Osteoblast (primary cell): ENCODE measurements around the gene FALEC. TPM values are rescaled to one million over a fixed set of nuclear protein-coding genes. Genes with fewer than 3 reads are reported as not detected.

Experiments
- DNase-seq: peaks from one replicate; pipeline ENCODE4 v3.0.0; 2011; ENCODE audit warnings: low spot score, mixed read lengths; ENCODE audit not compliant: insufficient read length; ENCODE audit errors: missing footprints
- H2AFZ ChIP-seq: 2 replicates; pipeline ENCODE4 v1.6.0; 2011; ENCODE audit warnings: mild to moderate bottlenecking, low read length
- H3K27ac ChIP-seq: 2 replicates; pipeline ENCODE4 v1.5.1; 2011; ENCODE audit warnings: mild to moderate bottlenecking, low read depth, low read length, moderate library complexity
- H3K27me3 ChIP-seq: 2 replicates; pipeline ENCODE4 v1.6.0; 2012; ENCODE audit warnings: mild to moderate bottlenecking, control low read depth, inconsistent platforms, low read length, moderate library complexity; ENCODE audit not compliant: insufficient read depth
- H3K36me3 ChIP-seq: 2 replicates; pipeline ENCODE4 v1.5.1; 2011; ENCODE audit warnings: mild to moderate bottlenecking, low read length, control low read depth, moderate library complexity; ENCODE audit not compliant: insufficient read depth
- H3K4me1 ChIP-seq: 2 replicates; pipeline ENCODE4 v1.5.1; 2011; ENCODE audit warnings: mild to moderate bottlenecking, low read length, control low read depth, moderate library complexity; ENCODE audit not compliant: insufficient read depth
- H3K4me2 ChIP-seq: 2 replicates; pipeline ENCODE4 v1.6.0; 2011; ENCODE audit warnings: mild to moderate bottlenecking, low read length; ENCODE audit not compliant: insufficient read depth
- H3K4me3 ChIP-seq: fragments of 200-600 bp; sonication (generic); 3 replicates; pipeline ENCODE4 v1.5.1; 2012; ENCODE audit warnings: mild to moderate bottlenecking, low read length, inconsistent platforms; ENCODE audit not compliant: insufficient read depth
- H3K79me2 ChIP-seq: 2 replicates; pipeline ENCODE4 v1.6.0; 2012; ENCODE audit warnings: mild to moderate bottlenecking, low read length, control low read depth, inconsistent platforms; ENCODE audit not compliant: insufficient read depth
- H3K9me3 ChIP-seq: 2 replicates; pipeline ENCODE4 v1.5.1; 2011; ENCODE audit warnings: low read depth, low read length, control low read depth
- H4K20me1 ChIP-seq: 2 replicates; pipeline ENCODE4 v1.6.0; 2012; ENCODE audit warnings: mild to moderate bottlenecking, low read length, control low read depth; ENCODE audit not compliant: insufficient read depth
- CTCF ChIP-seq: IDR thresholded peaks from 2 replicates; pipeline ENCODE4 v1.5.1; 2011; ENCODE audit warnings: mild to moderate bottlenecking, low read depth, low read length, moderate library complexity; ENCODE audit errors: extremely low read depth
- total RNA-seq: library from RNA; depleted of rRNA; stranded (reverse); fragments of >200 nt; gene quantifications from 2 replicates; pipeline ENCODE4 v1.2.3, GENCODE V29; 2012

FALEC gene
- total RNA-seq = 0.36 TPM in 1 of 2 replicates, not detected in the other

- Histone ChIP-seq H4K20me1 (no peaks in the 10 kb centered on the region), H3K27ac (peak within 1 kb of the TSS; percentile 79), H3K9me3 (no peaks in the 10 kb centered on the region), H2AFZ (peak within 1 kb of the TSS; percentile 99), H3K4me2 (peak within 1 kb of the TSS; percentile 99), H3K36me3 (peaks cover 26% of the 10 kb centered on the region), H3K4me1 (peaks cover 10% of the 10 kb centered on the region), H3K27me3 (no peaks in the 10 kb centered on the region), H3K4me3 (peak within 1 kb of the TSS; percentile 86), H3K79me2 (no peaks in the 10 kb centered on the region)
- DNase-seq = peak; percentile 99
- TF ChIP-seq CTCF = no peak
Observed at GRCh38 chr1:150515328-150516049, at the start of gene FALEC. Gene FALEC (plus strand): TSS chr1:150515752.

GRCh38 chr1:150466964-150467363 is 48.6 kb upstream of the FALEC start:
- Histone ChIP-seq H3K9me3 (no peaks in the 10 kb centered on the region), H3K36me3 (peaks cover 22% of the 10 kb centered on the region), H3K27ac (no peak overlapping the region), H3K27me3 (no peaks in the 10 kb centered on the region), H2AFZ (no peak overlapping the region), H4K20me1 (no peaks in the 10 kb centered on the region), H3K4me3 (no peak overlapping the region), H3K4me1 (no peaks in the 10 kb centered on the region), H3K79me2 (no peaks in the 10 kb centered on the region), H3K4me2 (no peak overlapping the region)
- TF ChIP-seq CTCF = no peak
- DNase-seq = no peak

- no peaks in the 10 kb centered on the region for H3K79me2 ChIP-seq
- no peak for TF ChIP-seq CTCF
- no peak overlapping the region for H2AFZ ChIP-seq
- H3K36me3 ChIP-seq = peaks cover 30% of the 10 kb centered on the region
- DNase-seq = no peak
- H3K4me2 ChIP-seq = no peak overlapping the region
- H3K4me1 ChIP-seq = no peaks in the 10 kb centered on the region
- H3K4me3 ChIP-seq = no peak overlapping the region
- no peaks in the 10 kb centered on the region for H3K9me3 ChIP-seq
- H3K27ac ChIP-seq = no peak overlapping the region
- no peaks in the 10 kb centered on the region for H3K27me3 ChIP-seq
- no peaks in the 10 kb centered on the region for H4K20me1 ChIP-seq
Observed at GRCh38 chr1:150469291-150469690, 46.3 kb upstream of the FALEC start.

- no peak for TF ChIP-seq CTCF
- Histone ChIP-seq H2AFZ (no peak overlapping the region), H3K4me3 (no peak overlapping the region), H3K27ac (no peak overlapping the region), H3K4me2 (no peak overlapping the region), H3K36me3 (peaks cover 27% of the 10 kb centered on the region), H4K20me1 (peaks cover 4% of the 10 kb centered on the region), H3K4me1 (peaks cover 10% of the 10 kb centered on the region), H3K79me2 (no peaks in the 10 kb centered on the region), H3K27me3 (no peaks in the 10 kb centered on the region), H3K9me3 (no peaks in the 10 kb centered on the region)
- no peak for DNase-seq
Observed at GRCh38 chr1:150472601-150473200, 42.9 kb upstream of the FALEC start.
